Neuronal stem cell (in vitro differentiated cells): ENCODE data around the gene TOR1AIP1. TPM values are rescaled to one million over a fixed set of nuclear protein-coding genes. Genes with fewer than 3 reads are reported as not detected.
"Not testable (repeated sequence)": the region's sequence is repeated elsewhere in the genome, so short reads cannot be mapped to it uniquely, and the experiment has no call there.

Experiments used
- DNase-seq: peaks from one replicate; pipeline ENCODE4 v3.0.0-alpha.2; 2013; ENCODE audit warnings: low spot score
- H2AFZ ChIP-seq: one replicate; pipeline ENCODE4 v1.6.1; 2013; ENCODE audit warnings: mild to moderate bottlenecking, low read length, inconsistent platforms
- H2AK5ac ChIP-seq: 2 replicates; pipeline ENCODE4 v1.6.1; 2013; ENCODE audit warnings: low read depth, mild to moderate bottlenecking, inconsistent platforms, low read length, moderate library complexity, mixed read lengths
- H2BK120ac ChIP-seq: 2 replicates; pipeline ENCODE4 v1.6.1; 2013; ENCODE audit warnings: low read depth, mild to moderate bottlenecking, inconsistent platforms, low read length, moderate library complexity, mixed read lengths
- H2BK12ac ChIP-seq: one replicate; pipeline ENCODE4 v1.6.1; 2013; ENCODE audit warnings: low read length, inconsistent platforms
- H2BK15ac ChIP-seq: 2 replicates; pipeline ENCODE4 v1.6.1; 2013; ENCODE audit warnings: mild to moderate bottlenecking, low read length, inconsistent platforms, mixed read lengths
- H2BK5ac ChIP-seq: one replicate; pipeline ENCODE4 v1.6.1; 2013; ENCODE audit warnings: inconsistent platforms, mild to moderate bottlenecking, low read length, moderate library complexity
- H3K14ac ChIP-seq: one replicate; pipeline ENCODE4 v1.6.1; 2013; ENCODE audit warnings: low read length, inconsistent platforms
- H3K18ac ChIP-seq: 2 replicates; pipeline ENCODE4 v1.6.1; 2013; ENCODE audit warnings: low read length, inconsistent platforms
- H3K23ac ChIP-seq: 2 replicates; pipeline ENCODE4 v1.6.1; 2013; ENCODE audit warnings: low read depth, mild to moderate bottlenecking, mixed read lengths, low read length, inconsistent platforms; ENCODE audit not compliant: poor library complexity
- H3K27ac ChIP-seq: replicated peaks from 3 replicates; pipeline ENCODE4 v1.5.1; 2013; ENCODE audit warnings: low read length, inconsistent platforms
- H3K27me3 ChIP-seq, 3 experiments: 2 replicates each; pipeline ENCODE4 v1.6.1; 2013; ENCODE audit warnings: low read length in 3 of 3, mild to moderate bottlenecking in 2 of 3, inconsistent platforms in 1 of 3, low read depth in 1 of 3, mixed read lengths in 1 of 3, moderate library complexity in 1 of 3; ENCODE audit not compliant: control insufficient read depth in 3 of 3, insufficient read depth in 3 of 3
- H3K36me3 ChIP-seq, 2 donors: replicated peaks in 1 of 2; 2 replicates each; pipeline ENCODE4 v1.6.1; 2013; ENCODE audit warnings: low read length in 2 of 2; ENCODE audit not compliant: control insufficient read depth in 2 of 2, insufficient read depth in 2 of 2
- H3K4ac ChIP-seq: 2 replicates; pipeline ENCODE4 v1.6.1; 2013; ENCODE audit warnings: inconsistent platforms, mild to moderate bottlenecking, low read length, moderate library complexity
- H3K4me1 ChIP-seq, 2 donors: 1 replicate in 1 of 2; 2 replicates in 1 of 2; pipeline ENCODE4 v1.6.1; 2013; ENCODE audit warnings: low read length in 2 of 2, low read depth in 1 of 2; ENCODE audit not compliant: control insufficient read depth in 2 of 2, insufficient read depth in 1 of 2
- H3K4me2 ChIP-seq: one replicate; pipeline ENCODE4 v1.6.1; 2013; ENCODE audit warnings: mild to moderate bottlenecking, low read length, inconsistent platforms; ENCODE audit not compliant: insufficient read depth, poor library complexity, severe bottlenecking
- H3K4me3 ChIP-seq, 2 donors: 2 replicates each; pipeline ENCODE4 v1.5.1; 2013; ENCODE audit warnings: low read length in 2 of 2, mild to moderate bottlenecking in 2 of 2, inconsistent platforms in 1 of 2, moderate library complexity in 1 of 2
- H3K79me1 ChIP-seq: one replicate; pipeline ENCODE4 v1.6.1; 2013; ENCODE audit warnings: low read depth, mild to moderate bottlenecking, inconsistent platforms, low read length, moderate library complexity
- H3K9ac ChIP-seq: one replicate; pipeline ENCODE4 v1.6.1; 2013; ENCODE audit warnings: mild to moderate bottlenecking, low read depth, low read length, inconsistent platforms; ENCODE audit not compliant: poor library complexity
- H3K9me3 ChIP-seq, 2 donors: replicated peaks in 1 of 2; 2 replicates each; pipeline versions ENCODE3 to v1.6.1; 2013; ENCODE audit warnings: low read length in 2 of 2, mild to moderate bottlenecking in 2 of 2, inconsistent platforms in 1 of 2, low read depth in 1 of 2, mixed read lengths in 1 of 2, moderate library complexity in 1 of 2; ENCODE audit not compliant: control insufficient read depth in 2 of 2, insufficient read depth in 1 of 2
- H4K8ac ChIP-seq: one replicate; pipeline ENCODE4 v1.6.1; 2013; ENCODE audit warnings: low read depth, mild to moderate bottlenecking, inconsistent platforms, low read length, moderate library complexity
- H4K91ac ChIP-seq: one replicate; pipeline ENCODE4 v1.6.1; 2013; ENCODE audit warnings: low read length, low read depth, mild to moderate bottlenecking, inconsistent platforms; ENCODE audit not compliant: poor library complexity
- WGBS, 2 donors: extraction: QIAGEN DNeasy Blood & Tissue Kit; methylation state at CpG; one replicate each; pipeline ENCODE4 v1.1.7; 2013; ENCODE audit warnings: missing lambda C conversion rate in 2 of 2, mixed read lengths in 1 of 2; ENCODE audit not compliant: insufficient read length in 2 of 2, insufficient replicate concordance in 1 of 2; ENCODE audit errors: extremely low coverage in 2 of 2; 5-methylcytosine and 5-hydroxymethylcytosine counted together
- polyA plus RNA-seq, 2 experiments: library from polyadenylated mRNA; stranded (reverse); fragments of 200-250 nt; gene quantifications; one replicate each; pipeline ENCODE4 v1.2.3, GENCODE V29; 2013

The TOR1AIP1 gene
- polyA plus RNA-seq (2013, experiment 1 of 2) = 18.3 TPM
- polyA plus RNA-seq (2013, experiment 2 of 2) = 19.8 TPM

- no peaks in the 10 kb centered on the region for H3K27me3 ChIP-seq
- H3K23ac ChIP-seq = peak within 1 kb of the TSS; percentile 99
- peak within 1 kb of the TSS; percentile 80 for H3K4me2 ChIP-seq
- peak within 1 kb of the TSS; percentile 72 for H4K91ac ChIP-seq
- H2AFZ ChIP-seq = peak within 1 kb of the TSS; percentile 86
- H3K4me3 ChIP-seq = peak within 1 kb of the TSS; percentile 54 to 94
- peak within 1 kb of the TSS; percentile 99 for H3K27ac ChIP-seq
- H2BK5ac ChIP-seq = peak within 1 kb of the TSS; percentile 95
- peak within 1 kb of the TSS; percentile 98 for H3K14ac ChIP-seq
- H2BK12ac ChIP-seq = peak within 1 kb of the TSS; percentile 22
- H3K9ac ChIP-seq = peak within 1 kb of the TSS; percentile 100
- H3K79me1 ChIP-seq = no peaks in the 10 kb centered on the region
- H3K18ac ChIP-seq = peak within 1 kb of the TSS; percentile 100
- peak; percentile 97 for DNase-seq
- no peaks in the 10 kb centered on the region for H3K9me3 ChIP-seq
- H2BK120ac ChIP-seq = peak within 1 kb of the TSS; percentile 81
- H3K4me1 ChIP-seq = peaks cover 3 to 7% of the 10 kb centered on the region in 2 donors
- peak within 1 kb of the TSS; percentile 32 for H2BK15ac ChIP-seq
- no CpG with 5 or more reads among the region's 72 CpGs for WGBS, 2 donors
- peak within 1 kb of the TSS; percentile 5 for H2AK5ac ChIP-seq
- H3K4ac ChIP-seq = no peak within 1 kb of the TSS
- peak within 1 kb of the TSS; percentile 53 for H4K8ac ChIP-seq
- H3K36me3 ChIP-seq = peaks cover 0 to 24% of the 10 kb centered on the region in 2 donors
Observed at GRCh38 chr1:179882253-179883039, at the start of gene TOR1AIP1. TSS of gene TOR1AIP1 (plus strand) at chr1:179882285. CDS start at chr1:179882503, 218 bp downstream.

- H3K36me3 ChIP-seq = peaks cover 0 to 24% of the 10 kb centered on the region in 2 donors
- H2BK120ac ChIP-seq, H3K27me3 ChIP-seq, H3K14ac ChIP-seq, H3K4me1 ChIP-seq, H2AK5ac ChIP-seq, H3K9ac ChIP-seq, H4K91ac ChIP-seq, H2BK12ac ChIP-seq, H2BK15ac ChIP-seq, H3K4ac ChIP-seq, H3K27ac ChIP-seq, H4K8ac ChIP-seq, H3K79me1 ChIP-seq, H3K9me3 ChIP-seq, DNase-seq, H3K4me2 ChIP-seq, H3K4me3 ChIP-seq, H2AFZ ChIP-seq, H3K23ac ChIP-seq, H2BK5ac ChIP-seq: not testable (repeated sequence)
- H3K18ac ChIP-seq = peak overlapping the region; percentile 33
- no CpG with 5 or more reads among the region's 38 CpGs for WGBS, 2 donors
Observed at GRCh38 chr1:179836686-179837445, 45.2 kb upstream of the TOR1AIP1 start.

GRCh38 chr1:179840107-179840506 lies 42.0 kb upstream of the TOR1AIP1 start:
- no peaks in the 10 kb centered on the region for H3K79me1 ChIP-seq
- no peak overlapping the region for H2BK15ac ChIP-seq
- H3K14ac ChIP-seq = no peak overlapping the region
- no peak for DNase-seq
- WGBS, 2 donors = no CpG with 5 or more reads among the region's 3 CpGs
- H3K4ac ChIP-seq = no peak overlapping the region
- no peak overlapping the region for H2BK12ac ChIP-seq
- no peak overlapping the region for H3K18ac ChIP-seq
- H3K4me1 ChIP-seq = no peaks in the 10 kb centered on the region
- no peak overlapping the region for H2AFZ ChIP-seq
- no peak overlapping the region for H2BK120ac ChIP-seq
- H2BK5ac ChIP-seq = no peak overlapping the region
- no peaks in the 10 kb centered on the region for H3K27me3 ChIP-seq
- H4K8ac ChIP-seq = no peak overlapping the region
- no peak overlapping the region for H3K4me3 ChIP-seq
- no peak overlapping the region for H4K91ac ChIP-seq
- peaks cover 0 to 43% of the 10 kb centered on the region in 2 donors for H3K36me3 ChIP-seq
- H2AK5ac ChIP-seq = no peak overlapping the region
- H3K9ac ChIP-seq = no peak overlapping the region
- H3K4me2 ChIP-seq = no peak overlapping the region
- no peaks in the 10 kb centered on the region for H3K9me3 ChIP-seq
- H3K27ac ChIP-seq = no peak overlapping the region
- no peak overlapping the region for H3K23ac ChIP-seq

DNA sequence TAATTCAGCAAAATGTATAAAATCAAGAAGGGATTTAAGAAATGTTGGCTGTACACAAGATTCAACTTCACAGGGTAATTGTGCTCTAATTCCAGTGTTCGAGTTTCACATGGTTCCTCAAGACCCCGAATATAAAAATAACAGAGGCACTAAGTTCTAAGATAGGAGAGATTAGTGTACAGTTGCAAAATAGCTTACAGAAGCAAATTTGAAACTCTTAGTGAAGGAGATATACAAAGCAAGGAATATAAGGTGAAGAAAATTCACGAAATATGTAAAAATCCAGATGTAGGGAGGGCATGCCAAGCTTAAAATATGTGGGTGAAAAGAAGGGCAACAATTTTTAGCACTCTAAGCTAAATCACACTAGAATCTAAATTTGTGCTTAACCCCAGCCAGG lies 33.9 kb upstream of the TOR1AIP1 start:
- Histone ChIP-seq H2AFZ (no peak overlapping the region), H3K18ac (no peak overlapping the region), H3K36me3 (peaks cover 18 to 87% of the 10 kb centered on the region in 2 donors), H2BK15ac (no peak overlapping the region), H2AK5ac (no peak overlapping the region), H3K4me2 (no peak overlapping the region), H3K9ac (no peak overlapping the region), H3K23ac (no peak overlapping the region), H2BK5ac (no peak overlapping the region), H3K4ac (no peak overlapping the region), H4K8ac (no peak overlapping the region), H2BK12ac (no peak overlapping the region), H3K9me3 (no peaks in the 10 kb centered on the region), H3K4me1 (no peaks in the 10 kb centered on the region), H3K4me3 (no peak overlapping the region), H3K27me3 (no peaks in the 10 kb centered on the region), H3K14ac (no peak overlapping the region), H4K91ac (no peak overlapping the region), H2BK120ac (no peak overlapping the region), H3K79me1 (no peaks in the 10 kb centered on the region), H3K27ac (no peak overlapping the region)
- no peak for DNase-seq
- WGBS, 2 donors = no CpG with 5 or more reads among the region's 3 CpGs
